CMK (cell line): ENCODE measurements around the gene INMT.

ENCODE experiments used
- DNase-seq: peaks from one replicate; pipeline ENCODE4 v3.0.0-alpha.2; 2010; ENCODE audit warnings: low read depth

Gene INMT

GRCh38 chr7:30728591-30729100 is 23.3 kb upstream of the INMT start:
- no peak for DNase-seq

GRCh38 chr7:30729642-30730041 is 22.3 kb upstream of the INMT start:
- no peak for DNase-seq

GRCh38 chr7:30730097-30730496 is 21.8 kb upstream of the INMT start:
- DNase-seq: no peak

- no peak for DNase-seq
Observed at GRCh38 chr7:30730996-30731395, 20.9 kb upstream of the INMT start.

- no peak for DNase-seq
Observed at GRCh38 chr7:30731581-30731980, 20.4 kb upstream of the INMT start.

- DNase-seq: no peak
Observed at GRCh38 chr7:30732606-30733005, 19.3 kb upstream of the INMT start.

- DNase-seq: no peak
Observed at GRCh38 chr7:30733216-30733615, 18.7 kb upstream of the INMT start.

GRCh38 chr7:30733691-30734090 is 18.2 kb upstream of the INMT start:
- no peak for DNase-seq

GRCh38 chr7:30734497-30734896 is 17.4 kb upstream of the INMT start:
- no peak for DNase-seq

- no peak for DNase-seq
Observed at GRCh38 chr7:30735631-30736030, 16.3 kb upstream of the INMT start.

GRCh38 chr7:30736291-30736690 is 15.6 kb upstream of the INMT start:
- no peak for DNase-seq

GRCh38 chr7:30738026-30738915 is 13.7 kb upstream of the INMT start:
- DNase-seq: no peak

- DNase-seq: no peak
Observed at GRCh38 chr7:30739691-30740090, 12.2 kb upstream of the INMT start.

GRCh38 chr7:30740417-30741181 is 11.3 kb upstream of the INMT start:
- no peak for DNase-seq

GRCh38 chr7:30741289-30741688 is 10.6 kb upstream of the INMT start:
- DNase-seq: no peak

- no peak for DNase-seq
Observed at GRCh38 chr7:30743371-30744074, 8.4 kb upstream of the INMT start.

- no peak for DNase-seq
Observed at GRCh38 chr7:30744075-30744417, 7.9 kb upstream of the INMT start.

- DNase-seq: no peak
Observed at GRCh38 chr7:30745261-30745941, 6.5 kb upstream of the INMT start.

- no peak for DNase-seq
Observed at GRCh38 chr7:30750010-30750409, 1.9 kb upstream of the INMT start.

- no peak for DNase-seq
Observed at GRCh38 chr7:30750683-30751650, 968 bp upstream of the INMT start.

- no peak for DNase-seq
Observed at GRCh38 chr7:30752484-30752883, 549 bp downstream of the INMT start.
